ENCODE results near the gene KHDRBS2.

The KHDRBS2 gene

GRCh38 chr6:62009445-62009844 is 276.6 kb downstream of the KHDRBS2 start:
- DNase-seq = no peak

DNA sequence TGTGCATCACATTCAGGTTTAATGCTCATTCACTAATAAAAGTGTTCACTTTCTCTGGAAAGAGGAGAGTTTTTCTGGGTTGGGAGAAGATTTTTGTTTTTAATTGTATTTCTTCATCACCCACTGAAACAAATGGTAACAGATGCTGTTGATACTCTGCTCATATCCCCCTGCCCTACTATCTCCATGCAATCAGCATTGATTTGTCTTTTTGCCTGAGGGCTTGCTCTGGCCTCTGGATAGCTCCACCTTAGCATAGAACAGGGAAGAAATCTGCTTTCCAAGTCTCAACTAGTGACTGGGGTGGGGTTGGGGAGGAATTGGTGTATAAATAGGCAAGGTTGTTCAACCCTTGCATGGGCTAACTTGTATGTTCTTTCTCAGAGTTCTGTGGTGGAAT is 296.4 kb downstream of the KHDRBS2 start:
- DNase-seq = no peak

- no peak for DNase-seq
These were observed 305.4 kb downstream of the KHDRBS2 start for GRCh38 chr6:61980622-61981021.

DNA sequence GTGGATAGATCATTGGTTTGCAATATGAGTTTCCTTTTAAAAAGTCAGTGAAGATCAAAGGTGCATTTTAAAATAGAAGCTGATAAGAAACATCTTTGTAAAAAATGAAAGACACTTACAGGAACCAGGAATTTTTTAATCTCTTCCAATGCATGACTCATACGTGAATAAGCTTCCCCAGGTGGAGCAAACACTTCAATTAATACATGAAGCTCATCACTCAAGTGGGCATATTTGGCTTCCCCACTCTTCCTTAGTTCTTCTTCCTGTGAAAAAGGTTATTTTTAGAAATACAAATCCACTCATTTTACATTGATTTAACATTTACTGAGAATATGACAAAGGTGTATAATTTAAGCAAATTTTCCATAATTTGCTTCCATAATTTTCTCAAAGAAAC is 308.1 kb downstream of the KHDRBS2 start:
- no peak for DNase-seq

DNA sequence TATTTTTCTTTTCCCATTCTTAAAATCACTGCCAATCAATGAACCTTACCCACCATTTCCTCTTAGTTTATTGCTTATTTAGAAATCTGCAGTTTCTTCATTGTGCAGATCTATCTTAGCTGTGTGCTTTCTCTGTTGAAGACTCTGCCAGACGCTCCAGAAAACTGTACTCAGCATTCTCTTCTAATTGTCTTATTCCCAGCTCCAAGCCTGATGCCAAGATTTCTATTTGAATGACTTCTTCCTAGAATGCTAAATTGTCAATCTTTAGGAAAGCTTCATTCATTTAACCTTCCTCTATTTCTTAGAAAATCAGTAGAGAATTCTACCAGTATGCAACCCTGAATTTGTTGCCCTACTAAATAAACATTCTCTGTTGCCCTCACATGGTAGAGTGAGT is 308.9 kb downstream of the KHDRBS2 start:
- DNase-seq = no peak

GRCh38 chr6:61959196-61959595 is 326.8 kb downstream of the KHDRBS2 start:
- no peak for DNase-seq

DNA sequence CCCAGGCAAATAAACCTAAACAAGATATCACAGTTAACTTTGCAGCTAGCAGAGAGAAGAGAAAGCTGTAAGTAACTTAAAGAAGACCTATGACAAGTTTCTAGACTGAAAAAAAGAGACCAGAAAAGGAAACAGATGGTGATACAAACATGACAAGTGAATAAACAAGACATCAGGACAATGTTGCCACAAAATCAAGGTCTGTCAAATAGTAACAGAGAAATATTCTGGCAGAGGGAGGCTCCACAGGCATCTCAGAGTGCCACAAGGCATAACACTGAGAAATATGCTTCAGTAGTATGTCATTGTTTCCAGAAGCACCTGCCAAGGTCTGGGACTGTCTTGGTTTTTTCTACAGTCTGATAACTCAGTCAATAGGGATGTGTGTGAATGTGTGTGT is 332.2 kb downstream of the KHDRBS2 start:
- no peak for DNase-seq

GRCh38 chr6:61951586-61951985 is 334.4 kb downstream of the KHDRBS2 start:
- no peak for DNase-seq

GRCh38 chr6:61950811-61951210 is 335.2 kb downstream of the KHDRBS2 start:
- no peak for DNase-seq

DNA sequence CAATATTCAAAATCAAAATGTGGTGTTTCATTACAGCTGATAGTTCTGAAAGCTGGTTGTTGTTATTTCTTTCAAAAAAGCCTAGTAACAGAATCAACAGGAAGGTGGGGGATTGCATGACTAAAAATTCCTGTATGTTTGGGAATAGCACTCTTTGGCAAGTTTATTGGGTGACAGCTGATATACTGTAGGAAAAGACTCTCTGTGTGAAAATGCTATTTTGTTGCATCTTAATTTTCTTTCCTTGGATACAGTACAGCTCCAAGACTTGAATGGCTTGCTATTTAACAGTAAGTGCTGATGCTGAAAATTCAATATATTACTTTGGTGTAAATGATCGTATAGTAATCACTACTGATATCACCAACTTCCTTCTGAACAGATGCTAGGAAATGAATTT is 336.1 kb downstream of the KHDRBS2 start:
- no peak for DNase-seq

DNA sequence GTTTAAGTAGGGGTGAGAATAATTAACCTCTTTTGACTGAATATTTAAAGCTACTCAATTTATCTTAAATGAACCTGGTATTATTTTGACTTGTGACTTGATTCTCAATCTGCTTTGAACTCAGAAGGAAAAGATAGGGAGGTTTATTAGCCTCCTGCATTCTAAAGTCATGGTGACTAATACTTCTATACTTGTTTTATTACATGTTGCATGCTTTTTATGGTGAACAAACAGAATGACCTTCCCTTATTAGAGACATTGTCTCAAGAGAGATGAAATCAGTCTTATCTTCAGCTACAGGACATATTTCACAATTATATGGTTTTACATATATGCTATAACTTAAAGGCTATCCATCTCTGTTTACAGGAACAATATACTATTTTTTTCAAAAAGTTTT is 336.9 kb downstream of the KHDRBS2 start:
- no peak for DNase-seq

- DNase-seq = no peak
These were observed 338.6 kb downstream of the KHDRBS2 start for GRCh38 chr6:61947311-61947947.

GRCh38 chr6:61940919-61941318 is 345.1 kb downstream of the KHDRBS2 start:
- no peak for DNase-seq

DNA sequence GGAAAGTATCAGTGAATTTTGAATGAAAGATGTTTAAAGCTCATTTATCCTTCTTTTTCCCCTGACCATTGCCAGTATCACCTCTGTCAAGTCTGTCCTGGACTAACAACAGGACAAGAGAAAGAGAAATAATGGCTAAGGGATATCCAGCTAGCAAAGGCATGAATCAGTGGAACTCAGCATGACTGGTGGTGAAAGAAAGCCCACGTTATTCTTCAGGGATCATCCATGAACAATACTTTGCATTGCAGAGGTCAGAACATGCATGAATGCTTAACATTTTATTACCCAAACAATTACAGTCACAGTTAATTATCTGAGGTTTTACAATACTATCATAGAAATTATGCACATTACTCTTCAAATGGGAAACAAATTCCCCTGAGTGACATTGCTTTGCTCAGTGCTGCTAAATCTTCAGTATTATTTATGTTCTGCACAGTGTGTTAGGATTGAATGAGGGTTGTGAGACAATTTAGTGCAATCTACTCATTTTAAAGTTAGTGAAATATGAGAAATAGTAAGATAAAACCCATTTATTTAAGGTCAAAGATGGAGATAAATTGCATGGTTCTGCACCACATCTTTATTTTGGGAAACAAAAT is 350.7 kb downstream of the KHDRBS2 start:
- DNase-seq = no peak

DNA sequence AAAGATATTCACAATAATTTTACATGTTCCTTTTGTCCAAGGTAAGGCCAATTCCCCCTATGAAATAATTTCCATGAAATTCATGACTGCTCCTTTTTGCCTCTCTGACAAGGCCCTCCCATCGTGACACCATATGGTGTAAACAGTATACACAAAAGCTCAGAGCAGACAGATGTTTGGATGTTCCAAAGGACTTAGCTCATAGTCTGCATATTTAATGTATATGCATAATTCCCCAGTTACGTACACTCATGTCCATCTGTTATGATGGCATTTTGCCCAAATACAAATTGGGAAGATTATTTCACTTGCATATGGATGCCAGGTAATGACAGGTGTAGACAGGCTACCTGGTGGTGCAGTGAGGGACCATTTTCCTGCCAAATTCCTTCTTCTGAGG is 376.5 kb downstream of the KHDRBS2 start:
- no peak for DNase-seq

DNA sequence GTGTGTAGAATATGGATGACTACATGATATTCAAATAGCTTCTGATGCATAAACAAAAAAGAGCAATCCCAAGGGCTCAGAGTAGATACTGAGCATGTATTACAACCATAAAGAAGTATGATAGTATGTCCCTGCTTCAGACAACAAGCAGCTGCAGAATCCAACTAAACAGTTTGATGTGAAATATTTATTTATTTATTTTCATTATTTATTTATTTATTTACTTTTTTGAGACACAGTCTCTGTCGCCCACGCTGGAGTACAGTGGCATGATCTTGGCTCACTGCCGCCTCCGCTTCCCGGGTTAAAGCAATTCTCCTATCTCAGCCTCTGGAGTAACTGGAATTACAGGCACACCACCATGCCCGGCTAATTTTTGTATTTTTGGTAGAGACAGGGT is 384.3 kb downstream of the KHDRBS2 start:
- no peak for DNase-seq

DNA sequence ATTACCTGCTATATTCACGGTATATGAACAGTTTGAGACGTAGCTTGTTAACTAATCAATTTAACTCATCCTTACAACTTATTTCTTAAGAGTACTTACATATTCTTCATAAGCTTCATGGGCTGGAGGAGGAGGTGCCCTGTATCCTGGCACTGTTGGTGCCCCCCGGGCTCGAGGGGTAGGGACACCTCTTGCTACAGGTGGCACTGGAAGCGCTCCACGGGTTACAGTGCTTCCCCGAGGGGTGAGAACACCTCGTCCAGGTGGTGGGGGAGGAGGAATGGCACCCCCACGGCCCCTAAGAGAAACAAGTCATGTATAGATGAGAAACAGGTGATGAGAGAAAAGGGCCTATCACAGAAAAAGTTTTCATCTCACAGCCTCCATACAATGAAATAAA is 391.5 kb downstream of the KHDRBS2 start:
- DNase-seq = no peak

- DNase-seq = no peak
These were observed 398.6 kb downstream of the KHDRBS2 start for GRCh38 chr6:61887423-61887822.

DNA sequence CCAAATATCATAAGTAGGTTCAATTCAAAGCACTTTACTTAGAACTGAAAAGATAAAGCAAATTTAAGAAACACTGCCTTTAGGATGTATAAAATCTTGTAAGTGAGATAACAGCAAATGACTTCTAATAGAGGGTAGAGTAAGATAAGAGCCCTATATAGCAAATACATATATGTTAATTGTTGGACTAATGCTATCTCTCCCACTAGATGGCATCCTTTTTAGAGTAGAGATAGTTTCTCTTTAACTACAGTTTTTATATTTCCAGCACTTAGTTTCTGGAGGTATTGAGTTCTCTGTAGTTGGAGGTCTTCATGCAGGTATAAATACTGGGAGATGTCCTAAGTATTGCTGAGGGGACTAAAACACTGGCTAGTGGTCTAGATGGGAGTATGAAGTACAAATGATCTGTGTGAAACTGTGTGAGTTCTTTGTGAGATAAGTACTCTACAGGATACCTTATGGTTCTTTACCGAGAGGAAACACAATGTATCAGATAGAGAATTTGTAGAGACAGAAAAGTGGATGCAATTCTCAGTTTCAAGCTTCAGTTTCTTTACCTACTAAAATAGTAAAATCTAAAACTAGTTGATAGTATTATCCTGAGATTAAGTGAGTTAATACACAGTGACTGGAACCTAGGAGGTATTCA is 399.3 kb downstream of the KHDRBS2 start:
- DNase-seq = no peak

DNA sequence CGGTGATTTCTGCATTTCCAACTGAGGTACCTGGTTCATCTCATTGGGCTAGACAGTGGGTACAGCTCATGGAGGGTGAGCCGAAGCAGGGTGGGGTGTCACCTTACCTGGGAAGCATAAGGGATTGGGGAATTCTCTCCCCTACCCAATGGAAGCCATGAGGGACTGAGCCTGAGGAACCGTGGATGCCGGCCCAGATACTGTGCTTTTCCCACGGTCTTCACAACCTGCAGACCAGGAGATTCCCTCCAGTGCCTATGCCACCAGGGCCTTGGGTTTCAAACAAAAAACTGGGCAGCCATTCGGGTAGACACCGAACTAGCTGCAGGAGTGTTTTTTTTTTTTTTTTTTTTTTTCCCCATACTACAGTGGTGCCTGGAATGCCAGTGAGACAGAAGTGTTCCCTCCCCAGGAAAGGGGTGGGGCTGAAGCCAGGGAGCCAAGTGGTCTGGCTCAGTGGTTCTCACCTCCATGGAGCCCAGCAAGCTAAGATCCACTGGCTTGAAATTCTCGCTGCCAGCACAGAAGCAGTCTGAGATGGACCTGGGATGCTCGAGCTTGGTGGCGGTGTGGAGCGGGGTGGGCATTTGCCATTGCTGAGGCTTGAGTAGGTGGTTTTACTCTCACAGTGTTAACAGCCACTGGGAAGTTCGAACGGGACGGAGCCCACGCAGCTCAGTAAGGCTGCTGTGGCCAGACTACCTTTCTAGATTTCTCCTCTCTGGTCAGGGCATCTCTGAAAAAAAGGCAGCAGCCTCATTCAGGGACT is 416.2 kb downstream of the KHDRBS2 start:
- no peak for DNase-seq

DNA sequence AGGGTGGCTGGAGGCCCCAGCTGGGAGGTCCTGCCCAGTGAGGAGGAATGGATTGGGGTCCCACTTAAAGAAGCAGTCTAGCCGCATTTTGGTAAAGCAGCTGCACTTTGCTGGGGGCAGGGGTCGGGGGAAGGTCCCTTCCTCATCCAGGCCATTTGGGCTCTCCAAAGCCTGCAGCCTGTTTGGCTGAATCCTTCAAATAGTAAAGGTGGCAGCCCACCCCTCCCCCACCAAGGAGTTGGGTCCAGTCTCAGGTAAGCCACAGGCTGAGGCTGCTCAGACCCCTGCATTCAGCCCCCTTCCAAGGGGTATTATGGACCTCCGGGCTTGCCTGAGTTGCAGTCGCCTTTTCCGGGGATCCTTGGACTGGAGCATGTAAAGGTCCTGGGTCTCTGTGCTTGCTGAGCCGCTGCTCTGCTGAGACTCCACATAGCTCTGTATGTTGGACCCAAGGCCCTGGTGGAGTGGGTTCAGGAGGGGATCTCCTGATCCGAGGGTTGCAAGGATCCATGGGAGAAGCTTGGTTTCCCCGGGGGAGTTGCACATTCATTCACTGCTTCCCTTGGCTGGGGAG is 417.4 kb downstream of the KHDRBS2 start:
- no peak for DNase-seq

DNA sequence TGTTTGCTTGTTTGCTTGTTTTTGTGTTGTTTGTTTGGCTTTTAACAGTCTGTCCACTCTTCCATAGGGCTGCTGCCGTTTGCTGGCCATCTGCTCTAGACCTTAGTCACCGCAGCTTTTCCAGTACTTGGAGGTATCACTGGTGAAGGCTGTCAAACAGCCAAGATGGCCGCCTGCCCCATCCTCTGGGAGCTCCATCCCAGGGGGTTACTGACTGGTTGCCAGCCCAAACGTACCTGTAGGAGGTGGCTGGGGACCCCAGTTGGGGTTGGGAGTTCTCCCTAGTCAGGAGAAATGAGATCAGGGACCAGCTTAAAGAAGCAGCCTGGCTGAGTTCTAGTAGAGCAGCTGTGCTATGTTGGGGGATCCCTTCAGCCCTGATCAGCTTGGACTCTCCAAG is 418.4 kb downstream of the KHDRBS2 start:
- DNase-seq = no peak

DNA sequence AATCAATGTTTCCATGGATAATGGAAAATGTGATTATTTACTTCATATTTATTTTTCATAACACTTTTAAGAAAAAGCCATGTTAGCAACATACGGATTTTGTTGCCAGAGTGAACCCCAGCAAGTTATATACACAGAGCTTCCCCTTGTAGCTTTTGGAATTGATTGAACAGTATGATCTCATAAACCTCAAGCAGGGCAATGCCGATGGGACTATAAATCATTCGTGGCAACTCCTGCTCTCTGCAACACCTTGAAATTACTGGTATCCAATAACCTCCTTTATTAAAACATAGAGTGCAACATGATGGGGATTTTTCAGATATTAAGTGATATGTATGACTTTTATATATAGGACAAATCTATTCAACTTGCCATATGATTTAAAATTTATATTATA is 428.5 kb downstream of the KHDRBS2 start:
- no peak for DNase-seq

GRCh38 chr6:61841958-61842357 is 444.1 kb downstream of the KHDRBS2 start:
- no peak for DNase-seq

Measured in bone marrow (tissue), 2 donors.